ENCODE results near the gene CRACR2A. TPM values are rescaled to one million over a fixed set of nuclear protein-coding genes. Genes with fewer than 3 reads are reported as not detected.

Gene CRACR2A
- total and polyA plus RNA-seq, 2 of the 4 experiments (the other 2 are of a cell fraction): 0.54 to 0.60 TPM

DNA sequence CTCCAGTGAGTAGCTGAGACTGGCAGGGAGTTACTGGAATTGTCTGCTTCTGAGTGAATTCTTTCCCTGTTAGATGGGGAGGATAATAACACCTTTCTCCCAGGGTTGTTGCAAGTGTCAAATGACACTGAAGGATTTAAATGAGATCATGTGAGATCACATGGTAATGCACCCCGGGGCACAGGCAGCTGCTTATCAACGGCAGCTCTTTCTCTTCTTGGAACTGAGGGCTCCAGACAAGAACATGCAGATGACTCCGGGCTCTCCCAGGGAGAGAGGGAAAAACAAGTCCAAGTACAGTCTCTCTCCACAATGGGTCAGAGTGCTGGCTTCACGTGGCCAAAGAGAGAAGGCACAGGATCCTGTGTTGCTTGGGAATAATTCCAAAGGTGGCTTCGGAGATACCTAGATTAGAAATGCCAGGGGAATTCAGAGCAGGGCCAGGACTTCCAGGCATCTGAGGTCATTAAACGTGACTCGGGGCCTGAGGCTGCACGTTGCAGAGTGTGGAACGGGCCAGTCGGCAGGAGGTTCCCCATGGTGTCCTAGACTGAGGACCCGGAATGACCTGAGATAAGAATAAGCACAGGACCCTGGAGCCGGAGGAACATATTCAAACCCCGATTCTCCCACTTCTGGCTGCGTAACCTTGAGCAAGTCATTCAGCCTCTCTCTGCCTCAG lies 152.7 kb downstream of the CRACR2A start:
- Histone ChIP-seq H3K79me1 (ENCODE audit: low read depth in 1 of 2, low read length in 2 of 2) (no peaks in the 10 kb centered on the region), H3K14ac (replicated peaks; ENCODE audit: low read depth, low read length) (no peak overlapping the region), H3K23ac (ENCODE audit: low read depth, low read length) (no peak overlapping the region), H2BK20ac (ENCODE audit: low read depth, low read length) (no peak overlapping the region), H3K4ac (ENCODE audit: low read depth, low read length) (no peak overlapping the region), H3K27ac (ENCODE audit: insufficient read depth, low read length) (no peak overlapping the region), H2AK5ac (ENCODE audit: low read depth, low read length) (no peak overlapping the region), H3K18ac (ENCODE audit: low read depth, low read length) (no peak overlapping the region), H2AFZ (replicated peaks; ENCODE audit: low read length, poor library complexity) (no peak overlapping the region), H3K9ac (ENCODE audit: low read depth, low read length) (no peak overlapping the region), H2BK15ac (ENCODE audit: low read depth, low read length) (no peak overlapping the region), H3K4me1 (ENCODE audit: control insufficient read depth, insufficient read depth, low read length) (no peaks in the 10 kb centered on the region), H4K5ac (ENCODE audit: low read depth, low read length) (no peak overlapping the region), H3K36me3 (ENCODE audit: control insufficient read depth, insufficient read depth, low read length) (no peaks in the 10 kb centered on the region), H2BK120ac (ENCODE audit: low read depth, low read length) (no peak overlapping the region), H2AK9ac (replicated peaks; ENCODE audit: low read depth, low read length, poor library complexity) (no peak overlapping the region), H4K8ac (ENCODE audit: low read depth in 2 of 2, low read length in 2 of 2) (no peak overlapping the region), H3K9me3 (ENCODE audit: control insufficient read depth, insufficient read depth, low read length) (no peaks in the 10 kb centered on the region), H2BK5ac (ENCODE audit: low read depth, low read length, poor library complexity, severe bottlenecking) (no peak overlapping the region), H3K56ac (ENCODE audit: extremely low read depth, insufficient read depth, low read length) (no peak overlapping the region), H4K91ac (ENCODE audit: insufficient read depth, low read depth, low read length) (no peak overlapping the region), H3K9me1 (ENCODE audit: insufficient read depth, low read length) (no peaks in the 10 kb centered on the region), H3K4me3 (ENCODE audit: insufficient read depth, low read depth, low read length) (no peak overlapping the region), H4K20me1 (ENCODE audit: insufficient read depth, low read length) (no peaks in the 10 kb centered on the region), H3K4me2 (ENCODE audit: low read depth, low read length) (no peak overlapping the region), H3K27me3 (ENCODE audit: control insufficient read depth, insufficient read depth, low read length) (peaks cover 4% of the 10 kb centered on the region; the same call in 1 of the 2 replicates)
- ChIA-PET CTCF (no interaction called here), POLR2A (ENCODE audit: unreplicated experiment) (no interaction called here)
- DNase-seq (no peak), ATAC-seq (ENCODE audit: low read depth) (no peak)
- WGBS, 2 experiments (ENCODE audit: extremely low coverage in 2 of 2, insufficient read length in 1 of 2): 59% methylated on average over 7 of the region's 14 CpGs; no CpG with 5 or more reads in 1 of the 2 experiments
- intact Hi-C loops (cut with micrococcal nuclease): no loop called here
- dilution Hi-C loops (cut with HindIII; ENCODE audit: low sequenced_read_pairs, unreplicated experiment): no loop called here
- BruUV-seq (replicated peaks): no TSS peak
- in situ Hi-C loops (cut with MboI; ENCODE audit: low sequenced_read_pairs): no loop called here
- TF ChIP-seq SMC3 (IDR thresholded peaks at IDR 0.05; ENCODE audit: low read depth, low read length) (no peak), CHD1 (IDR thresholded peaks at IDR 0.05; ENCODE audit: low read depth, low read length) (no peak), RAD21 (IDR thresholded peaks at IDR 0.05; ENCODE audit: low read length) (no peak), RCOR1 (IDR thresholded peaks at IDR 0.05; ENCODE audit: insufficient replicate concordance, low read length) (no peak)

Measured in IMR-90 (cell line).